GM12878 (cell line): Measurements from ENCODE around the gene SIDT2. TPM values are rescaled to one million over a fixed set of nuclear protein-coding genes. Genes with fewer than 3 reads are reported as not detected.

ENCODE experiments used
- ATAC-seq: fragments of 200-7000 bp; cut with Tn5 transposase; 3 replicates; pipeline ENCODE4 v1.9.1; 2020; ENCODE audit warnings: mild to moderate bottlenecking, moderate library complexity
- BruUV-seq: library from RNA; stranded (reverse); fragments of 400-500 nt; replicated peaks from 2 replicates; lab custom pipeline; 2021; lab: Mats Ljungman, UMichigan
- CTCF ChIA-PET: fragments of 300-600 bp; sonication (Branson Sonifier 250); formaldehyde crosslinking; extraction: SDS; loops from one replicate; lab custom pipeline; 2021; ENCODE audit warnings: inconsistent platforms; lab: Yijun Ruan, JAX
- POLR2A ChIA-PET: fragments of 350-600 bp; formaldehyde crosslinking; extraction: SDS; loops from one replicate; lab custom pipeline; 2021; ENCODE audit warnings: inconsistent platforms; lab: Charles Lee
- RAD21 ChIA-PET: fragments of 300-600 bp; sonication (Branson Sonifier 250); formaldehyde crosslinking; loops from one replicate; lab custom pipeline; 2023; ENCODE audit warnings: antibody characterized with exemption; ENCODE audit not compliant: unreplicated experiment; lab: Charles Lee
- SMC1A ChIA-PET: fragments of 300-600 bp; sonication (Branson Sonifier 250); formaldehyde crosslinking; loops from one replicate; lab custom pipeline; 2023; ENCODE audit not compliant: unreplicated experiment, uncharacterized antibody; lab: Charles Lee
- DNase-seq: peaks from one replicate; pipeline ENCODE4 v3.0.0-alpha.2; 2011; ENCODE audit warnings: low read depth, low spot score
- FAIRE-seq: peaks from 3 replicates; lab custom pipeline; 2011; peaks lifted over from hg19 to GRCh38; lab: Jason Lieb, UNC
- H2AFZ ChIP-seq: 2 replicates; pipeline ENCODE4 v1.6.0; 2011; ENCODE audit warnings: low read depth, low read length, control low read depth; ENCODE audit not compliant: control insufficient read depth
- H3K27ac ChIP-seq: 2 replicates; pipeline ENCODE4 v1.5.1; 2011; ENCODE audit warnings: control low read depth; ENCODE audit not compliant: control insufficient read depth, insufficient read depth
- H3K27me3 ChIP-seq, 2 experiments: replicated peaks in 1 of 2; 2 replicates each; pipeline versions ENCODE4 v1.6.0 to v1.6.1; 2011; ENCODE audit warnings: low read length in 1 of 2; ENCODE audit not compliant: control insufficient read depth in 2 of 2, insufficient read depth in 2 of 2
- H3K36me3 ChIP-seq, 2 experiments: 2 replicates each; pipeline ENCODE4 v1.5.1; 2011; ENCODE audit warnings: low read length in 1 of 2; ENCODE audit not compliant: control insufficient read depth in 2 of 2, insufficient read depth in 2 of 2
- H3K4me1 ChIP-seq: 2 replicates; pipeline ENCODE4 v1.6.1; 2011; ENCODE audit warnings: mild to moderate bottlenecking, low read length, moderate library complexity, mixed read lengths; ENCODE audit not compliant: control insufficient read depth, insufficient read depth
- H3K4me2 ChIP-seq: 2 replicates; pipeline ENCODE4 v1.6.0; 2011; ENCODE audit warnings: control low read depth; ENCODE audit not compliant: control insufficient read depth, insufficient read depth
- H3K4me3 ChIP-seq: fragments of 200-600 bp; sonication (generic); 2 replicates; pipeline ENCODE4 v1.5.1; 2016
- H3K79me2 ChIP-seq: 2 replicates; pipeline ENCODE4 v1.6.0; 2011; ENCODE audit warnings: low read length; ENCODE audit not compliant: control insufficient read depth, insufficient read depth
- H3K9ac ChIP-seq: 2 replicates; pipeline ENCODE4 v1.8.0; 2011; ENCODE audit warnings: low read length, control low read depth, mixed read lengths; ENCODE audit not compliant: control insufficient read depth, insufficient read depth
- H3K9me3 ChIP-seq: replicated peaks from 3 replicates; pipeline ENCODE4 v1.5.1; 2011; ENCODE audit warnings: mild to moderate bottlenecking, low read length; ENCODE audit not compliant: control insufficient read depth, insufficient read depth
- H4K20me1 ChIP-seq: 2 replicates; pipeline ENCODE4 v1.6.0; 2011; ENCODE audit not compliant: control insufficient read depth, insufficient read depth
- RUNX3 ChIP-seq: IDR thresholded peaks from 2 replicates; pipeline ENCODE4 v1.6.1; 2012; ENCODE audit warnings: low read length, inconsistent platforms
- WGBS: methylation state at CpG from one replicate; pipeline ENCODE4 v1.1.6; 2016; ENCODE audit warnings: low lambda C conversion rate; ENCODE audit not compliant: insufficient replicate concordance, insufficient coverage; ENCODE audit errors: missing lambda C conversion rate; 5-methylcytosine and 5-hydroxymethylcytosine counted together
- in situ Hi-C: fragments of 300-500 bp; cut with MboI; formaldehyde crosslinking; loops from 9 replicates; pipeline ENCODE4 v1.14.3; 2018; ENCODE audit warnings: mixed read lengths
- intact Hi-C: fragments of 100-400 bp; cut with micrococcal nuclease; formaldehyde crosslinking; loops from one replicate; pipeline ENCODE4 v1.14.2; 2022; ENCODE audit not compliant: unreplicated experiment
- polyA plus RNA-seq, 11 experiments: library from polyadenylated mRNA; depleted of rRNA in 4 of 11; unstranded in 6 of 11; stranded (reverse) in 5 of 11; fragments of >200 nt; fragmentation: Nextera tagmentation in 4 of 11; fragmentation: Illumina TruSeq in 1 of 11; extraction: Ambion mirVana in 4 of 11; extraction: Trizol in 1 of 11; gene quantifications; 1 replicate in 1 of 11; 2 replicates in 10 of 11; pipeline versions ENCODE4 v1.2.1 to v1.2.3, GENCODE V29; 2011 to 2016; ENCODE audit warnings: inconsistent platforms in 2 of 11, missing spikeins in 2 of 11, low read depth in 1 of 11
- total RNA-seq, 4 experiments: library from RNA; depleted of rRNA in 3 of 4; stranded (reverse); fragments of >200 nt in 3 of 4; fragmentation: Illumina TruSeq in 1 of 4; extraction: Trizol in 1 of 4; gene quantifications; 2 replicates each; pipeline versions ENCODE4 v1.2.1 to v1.2.3, GENCODE V29; 2013 to 2021
- TF ChIP-seq, protein P1 (sequence below), 3 experiments: IDR thresholded peaks in 2 of 3; conservative IDR thresholded peaks in 1 of 3; 2 replicates each; pipeline ENCODE4 v1.5.1; 2011; ENCODE audit warnings: low read depth in 3 of 3, low read length in 3 of 3, mild to moderate bottlenecking in 3 of 3, control low read depth in 2 of 3, moderate library complexity in 2 of 3, inconsistent platforms in 1 of 3, mixed read lengths in 1 of 3; ENCODE audit not compliant: control insufficient read depth in 2 of 3, insufficient read depth in 1 of 3; ENCODE audit errors: extremely low read depth in 1 of 3

SIDT2 gene
- total and polyA plus RNA-seq, 10 of the 15 experiments (the other 5 are each of a cell fraction or from before 2014, with no cell fraction given) = 4.9 to 23.9 (median 10.3) TPM

DNA sequence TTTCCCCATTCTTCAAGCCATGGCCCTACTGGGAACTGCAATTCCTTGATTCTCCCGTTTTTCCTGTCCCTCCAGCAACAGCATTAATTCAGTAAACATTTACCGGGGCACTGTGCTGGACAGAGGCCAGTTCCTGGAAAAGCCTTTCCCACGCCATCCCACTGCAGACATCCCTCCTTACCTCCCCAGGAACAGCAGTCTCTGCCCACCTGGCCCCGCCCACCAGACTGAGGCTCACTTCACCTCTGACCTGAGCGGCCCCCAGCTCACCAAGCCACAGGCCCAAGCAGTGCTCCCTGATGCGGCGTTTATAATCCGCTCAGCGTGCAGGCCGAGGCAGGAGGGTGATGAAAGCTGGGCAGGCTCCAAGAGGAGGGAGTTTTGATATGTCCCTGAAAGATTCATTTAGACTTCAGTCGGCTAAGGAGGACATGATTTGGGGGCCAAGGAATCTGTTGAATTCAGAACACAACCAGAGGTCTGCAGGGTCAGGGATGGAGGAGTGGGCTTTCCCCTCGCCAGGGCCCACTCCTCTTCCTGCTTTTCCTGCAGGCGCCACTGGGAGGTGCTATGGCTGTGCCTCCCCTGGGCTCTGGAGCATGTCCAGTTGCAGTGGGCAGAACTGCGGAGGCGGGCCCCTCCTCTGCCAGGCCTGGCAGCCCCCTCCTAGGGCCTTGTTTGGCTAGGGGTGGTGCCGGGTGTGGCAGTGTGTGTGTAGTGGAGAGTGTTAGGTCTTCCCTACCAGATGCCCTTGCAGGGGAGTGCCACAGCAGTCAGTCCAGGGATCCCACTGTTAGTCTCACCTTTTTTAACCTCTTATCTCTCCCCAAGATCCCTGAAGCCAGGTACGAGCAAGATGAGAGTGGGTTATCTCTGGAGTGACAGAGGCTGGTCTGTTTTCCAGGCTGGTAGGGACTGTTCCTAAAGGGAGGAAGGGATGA, 19.2 kb downstream of the SIDT2 start:
- BruUV-seq = TSS peak; percentile 18
- Histone ChIP-seq H3K9me3 (no peaks in the 10 kb centered on the region), H3K27me3 (no peaks in the 10 kb centered on the region), H3K4me3 (no peak overlapping the region), H3K36me3 (peaks cover 0 to 1% of the 10 kb centered on the region in 2 experiments; a peak in 2 of 4 replicates), H3K27ac (no peak overlapping the region)
- POLR2A ChIA-PET = interaction anchor here (0.5 kb wide), 1 partner anchor 186 kb away, joined by 3 read pairs; no protein-coding TSS in a partner anchor
- DNase-seq = no peak
- no peak for TF ChIP-seq RUNX3
- TF ChIP-seq, protein P1, sequence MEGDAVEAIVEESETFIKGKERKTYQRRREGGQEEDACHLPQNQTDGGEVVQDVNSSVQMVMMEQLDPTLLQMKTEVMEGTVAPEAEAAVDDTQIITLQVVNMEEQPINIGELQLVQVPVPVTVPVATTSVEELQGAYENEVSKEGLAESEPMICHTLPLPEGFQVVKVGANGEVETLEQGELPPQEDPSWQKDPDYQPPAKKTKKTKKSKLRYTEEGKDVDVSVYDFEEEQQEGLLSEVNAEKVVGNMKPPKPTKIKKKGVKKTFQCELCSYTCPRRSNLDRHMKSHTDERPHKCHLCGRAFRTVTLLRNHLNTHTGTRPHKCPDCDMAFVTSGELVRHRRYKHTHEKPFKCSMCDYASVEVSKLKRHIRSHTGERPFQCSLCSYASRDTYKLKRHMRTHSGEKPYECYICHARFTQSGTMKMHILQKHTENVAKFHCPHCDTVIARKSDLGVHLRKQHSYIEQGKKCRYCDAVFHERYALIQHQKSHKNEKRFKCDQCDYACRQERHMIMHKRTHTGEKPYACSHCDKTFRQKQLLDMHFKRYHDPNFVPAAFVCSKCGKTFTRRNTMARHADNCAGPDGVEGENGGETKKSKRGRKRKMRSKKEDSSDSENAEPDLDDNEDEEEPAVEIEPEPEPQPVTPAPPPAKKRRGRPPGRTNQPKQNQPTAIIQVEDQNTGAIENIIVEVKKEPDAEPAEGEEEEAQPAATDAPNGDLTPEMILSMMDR (IDR thresholded peaks at IDR 0.05 in 2 of 3, conservative IDR thresholded peaks at IDR 0.05 in 1 of 3; ENCODE audit: control insufficient read depth in 2 of 3, extremely low read depth in 1 of 3, insufficient read depth in 1 of 3, low read depth in 3 of 3, low read length in 3 of 3) = peak; percentile 7 to 27 (median 27); a peak in 2 of 6 replicates
- TF ChIP-seq, all 136 proteins: peak for 1
- WGBS = 76% methylated on average over 17 of the region's 17 CpGs
- no peak overlapping the region for H3K9ac ChIP-seq
- in situ Hi-C loops (no loop called here), intact Hi-C loops (no loop called here)
- no peak overlapping the region for H3K4me2 ChIP-seq
- RAD21 ChIA-PET = no interaction called here
- SMC1A ChIA-PET = no interaction called here
- H2AFZ ChIP-seq = no peak overlapping the region
- FAIRE-seq (no peak), ATAC-seq (0 out of 3 replicates have a peak, but pooled peaks have one; percentile 15)
- no peaks in the 10 kb centered on the region for H3K4me1 ChIP-seq
- no peaks in the 10 kb centered on the region for H3K79me2 ChIP-seq
- CTCF ChIA-PET = interaction anchor here (0.9 to 4.0 kb wide), 3 partner anchors 16 to 33 kb away, joined by 4 to 18 read pairs (median 5); no protein-coding TSS in a partner anchor
- H4K20me1 ChIP-seq = no peaks in the 10 kb centered on the region
